ENCODE measurements around the gene OSBPL8. TPM values are rescaled to one million over a fixed set of nuclear protein-coding genes. Genes with fewer than 3 reads are reported as not detected.

OSBPL8 gene
- total and polyA plus RNA-seq, 2 experiments from 2014 or later, result 78.0 to 124 TPM

DNA sequence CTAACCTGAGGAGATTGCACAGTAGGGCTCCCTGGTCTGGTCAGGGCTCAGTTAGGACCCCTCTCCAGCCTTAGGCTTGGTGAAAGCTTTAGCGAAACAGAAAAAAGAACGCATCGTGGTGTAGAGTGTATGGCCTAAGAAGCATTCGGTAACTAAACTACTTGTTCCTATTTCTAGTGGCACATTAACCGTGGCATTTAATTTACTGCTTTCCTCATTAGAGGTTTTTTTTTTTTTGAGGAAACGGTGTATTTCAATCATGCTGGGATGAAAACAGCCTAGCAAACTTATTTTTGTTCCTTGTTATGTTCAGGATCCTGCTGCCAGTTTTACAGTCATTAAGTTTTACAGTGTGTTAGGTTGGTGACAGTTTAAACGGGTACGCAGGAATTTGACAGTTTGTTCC is 518 bp upstream of the OSBPL8 start:
- Histone ChIP-seq H4K20me1 (replicated peaks; ENCODE audit: insufficient read depth) (peaks cover 9% of the 10 kb centered on the region; the same call in 1 of the 2 replicates), H3K27me3 (ENCODE audit: insufficient read depth) (no peaks in the 10 kb centered on the region), H3K27ac (ENCODE audit: low read depth) (peak overlapping the region; percentile 99), H3K4me3 (peak overlapping the region; percentile 87), H3K4me1 (ENCODE audit: insufficient read depth) (peaks cover 16% of the 10 kb centered on the region), H2AFZ (peak overlapping the region; percentile 94), H3K79me2 (replicated peaks; ENCODE audit: insufficient read depth) (peaks cover 37% of the 10 kb centered on the region), H3K4me2 (peak overlapping the region; percentile 91), H3F3A (replicated peaks; ENCODE audit: low read depth) (no peaks in the 10 kb centered on the region), H3K36me3 (ENCODE audit: insufficient read depth) (no peaks in the 10 kb centered on the region), H3K9me2 (ENCODE audit: insufficient read depth) (no peaks in the 10 kb centered on the region)
- no peaks in the 10 kb centered on the region for H3K36me3 Mint-ChIP-seq (ENCODE audit: low read depth)
- DNase-seq (ENCODE audit: low spot score) (no peak), ATAC-seq (no peak; the same call in 2 of the 3 replicates)
- TF ChIP-seq, protein P1, sequence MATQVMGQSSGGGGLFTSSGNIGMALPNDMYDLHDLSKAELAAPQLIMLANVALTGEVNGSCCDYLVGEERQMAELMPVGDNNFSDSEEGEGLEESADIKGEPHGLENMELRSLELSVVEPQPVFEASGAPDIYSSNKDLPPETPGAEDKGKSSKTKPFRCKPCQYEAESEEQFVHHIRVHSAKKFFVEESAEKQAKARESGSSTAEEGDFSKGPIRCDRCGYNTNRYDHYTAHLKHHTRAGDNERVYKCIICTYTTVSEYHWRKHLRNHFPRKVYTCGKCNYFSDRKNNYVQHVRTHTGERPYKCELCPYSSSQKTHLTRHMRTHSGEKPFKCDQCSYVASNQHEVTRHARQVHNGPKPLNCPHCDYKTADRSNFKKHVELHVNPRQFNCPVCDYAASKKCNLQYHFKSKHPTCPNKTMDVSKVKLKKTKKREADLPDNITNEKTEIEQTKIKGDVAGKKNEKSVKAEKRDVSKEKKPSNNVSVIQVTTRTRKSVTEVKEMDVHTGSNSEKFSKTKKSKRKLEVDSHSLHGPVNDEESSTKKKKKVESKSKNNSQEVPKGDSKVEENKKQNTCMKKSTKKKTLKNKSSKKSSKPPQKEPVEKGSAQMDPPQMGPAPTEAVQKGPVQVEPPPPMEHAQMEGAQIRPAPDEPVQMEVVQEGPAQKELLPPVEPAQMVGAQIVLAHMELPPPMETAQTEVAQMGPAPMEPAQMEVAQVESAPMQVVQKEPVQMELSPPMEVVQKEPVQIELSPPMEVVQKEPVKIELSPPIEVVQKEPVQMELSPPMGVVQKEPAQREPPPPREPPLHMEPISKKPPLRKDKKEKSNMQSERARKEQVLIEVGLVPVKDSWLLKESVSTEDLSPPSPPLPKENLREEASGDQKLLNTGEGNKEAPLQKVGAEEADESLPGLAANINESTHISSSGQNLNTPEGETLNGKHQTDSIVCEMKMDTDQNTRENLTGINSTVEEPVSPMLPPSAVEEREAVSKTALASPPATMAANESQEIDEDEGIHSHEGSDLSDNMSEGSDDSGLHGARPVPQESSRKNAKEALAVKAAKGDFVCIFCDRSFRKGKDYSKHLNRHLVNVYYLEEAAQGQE (IDR thresholded peaks at IDR 0.05; ENCODE audit: unreplicated experiment), result peak; percentile 4
- no peak for TF ChIP-seq EZH2 (IDR thresholded peaks at IDR 0.05; ENCODE audit: low read depth, unreplicated experiment)
- peaks cover 24% of the 10 kb centered on the region for H3K4me1 Mint-ChIP-seq
- H3K9me3 Mint-ChIP-seq, result no peaks in the 10 kb centered on the region
- H3K27me3 Mint-ChIP-seq (ENCODE audit: insufficient read depth, low read depth, poor library complexity), result peaks cover 7% of the 10 kb centered on the region
- peak overlapping the region; percentile 92 for H3K4me3 Mint-ChIP-seq
- H3K27ac Mint-ChIP-seq, result peak overlapping the region; percentile 98

DNA sequence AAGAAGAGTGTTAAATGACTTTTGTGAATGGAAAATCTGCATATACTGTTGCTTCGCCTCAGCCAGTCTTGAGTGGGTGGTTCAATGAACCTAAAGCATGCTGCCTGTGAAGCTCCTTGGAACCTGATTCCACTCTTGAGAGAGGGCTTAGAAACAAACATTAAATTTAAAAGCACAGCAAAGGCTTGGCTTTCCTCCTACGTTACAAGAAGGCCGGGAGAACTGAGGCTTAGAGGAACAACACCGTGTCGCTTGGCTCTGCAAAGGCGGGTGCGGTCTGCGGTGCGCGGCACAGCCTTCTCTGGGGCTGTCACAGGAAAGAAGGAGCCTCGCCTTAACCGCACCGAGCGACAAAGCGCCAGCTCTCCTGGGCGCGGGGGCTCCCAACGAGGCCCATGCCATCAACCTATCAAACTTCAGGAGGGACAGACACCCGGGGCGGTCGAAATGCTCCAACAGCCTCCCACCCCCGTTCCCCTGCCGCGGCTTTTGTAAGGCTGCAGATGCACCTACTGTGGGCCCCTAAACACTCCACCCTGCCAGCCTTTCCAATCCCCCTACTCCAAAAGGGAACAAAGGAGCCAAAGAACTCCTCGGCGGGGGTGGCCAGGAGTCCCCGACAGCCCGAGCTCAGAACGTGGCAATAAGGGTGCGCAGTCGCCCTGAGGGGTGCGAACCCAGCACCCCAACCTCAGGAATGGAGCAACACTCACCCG is 729 bp downstream of the OSBPL8 start:
- no peak for TF ChIP-seq NANOG (IDR thresholded peaks at IDR 0.05; ENCODE audit: borderline replicate concordance)
- no peak for TF ChIP-seq STAT1 (IDR thresholded peaks at IDR 0.05; ENCODE audit: unreplicated experiment)

DNA sequence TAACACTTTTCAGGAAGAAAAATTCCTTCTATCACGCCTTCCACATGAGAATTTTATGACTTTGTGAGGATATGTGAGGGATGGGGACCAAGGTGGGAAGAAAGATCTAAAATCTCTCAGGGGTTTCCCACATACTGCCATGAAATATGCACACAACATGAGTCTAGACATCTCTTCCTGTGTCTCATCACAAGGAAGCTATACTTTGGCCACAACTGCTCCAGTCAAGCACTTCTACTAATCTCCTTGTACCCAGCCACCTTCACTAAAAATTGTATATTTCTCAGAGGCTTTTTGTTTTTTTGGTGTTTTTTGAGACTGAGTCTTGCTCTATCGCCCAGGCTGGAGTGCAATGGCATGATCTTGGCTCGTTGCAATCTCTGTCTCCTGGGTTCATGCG is 3.2 kb downstream of the OSBPL8 start:
- Mint-ChIP-seq H3K36me3 (ENCODE audit: low read depth) (no peaks in the 10 kb centered on the region), H3K27me3 (ENCODE audit: insufficient read depth, low read depth, poor library complexity) (peaks cover 7% of the 10 kb centered on the region), H3K27ac (no peak overlapping the region), H3K4me1 (peaks cover 34% of the 10 kb centered on the region), H3K9me3 (no peaks in the 10 kb centered on the region), H3K4me3 (no peak overlapping the region)
- no peaks in the 10 kb centered on the region for H3K27me3 ChIP-seq (ENCODE audit: insufficient read depth)
- H3K9me2 ChIP-seq (ENCODE audit: insufficient read depth), result no peaks in the 10 kb centered on the region
- H3K79me2 ChIP-seq (replicated peaks; ENCODE audit: insufficient read depth), result peaks cover 73% of the 10 kb centered on the region
- H3K4me1 ChIP-seq (ENCODE audit: insufficient read depth), result peaks cover 33% of the 10 kb centered on the region
- H3F3A ChIP-seq (replicated peaks; ENCODE audit: low read depth), result no peaks in the 10 kb centered on the region
- H3K4me3 ChIP-seq, result no peak overlapping the region
- no peak overlapping the region for H3K27ac ChIP-seq (ENCODE audit: low read depth)
- DNase-seq (ENCODE audit: low spot score), result no peak
- H4K20me1 ChIP-seq (replicated peaks; ENCODE audit: insufficient read depth), result peaks cover 9% of the 10 kb centered on the region; the same call in 1 of the 2 replicates
- ATAC-seq, result no peak
- no peak overlapping the region for H3K4me2 ChIP-seq
- H2AFZ ChIP-seq, result no peak overlapping the region
- H3K36me3 ChIP-seq (ENCODE audit: insufficient read depth), result no peaks in the 10 kb centered on the region
- TF ChIP-seq, protein P2, sequence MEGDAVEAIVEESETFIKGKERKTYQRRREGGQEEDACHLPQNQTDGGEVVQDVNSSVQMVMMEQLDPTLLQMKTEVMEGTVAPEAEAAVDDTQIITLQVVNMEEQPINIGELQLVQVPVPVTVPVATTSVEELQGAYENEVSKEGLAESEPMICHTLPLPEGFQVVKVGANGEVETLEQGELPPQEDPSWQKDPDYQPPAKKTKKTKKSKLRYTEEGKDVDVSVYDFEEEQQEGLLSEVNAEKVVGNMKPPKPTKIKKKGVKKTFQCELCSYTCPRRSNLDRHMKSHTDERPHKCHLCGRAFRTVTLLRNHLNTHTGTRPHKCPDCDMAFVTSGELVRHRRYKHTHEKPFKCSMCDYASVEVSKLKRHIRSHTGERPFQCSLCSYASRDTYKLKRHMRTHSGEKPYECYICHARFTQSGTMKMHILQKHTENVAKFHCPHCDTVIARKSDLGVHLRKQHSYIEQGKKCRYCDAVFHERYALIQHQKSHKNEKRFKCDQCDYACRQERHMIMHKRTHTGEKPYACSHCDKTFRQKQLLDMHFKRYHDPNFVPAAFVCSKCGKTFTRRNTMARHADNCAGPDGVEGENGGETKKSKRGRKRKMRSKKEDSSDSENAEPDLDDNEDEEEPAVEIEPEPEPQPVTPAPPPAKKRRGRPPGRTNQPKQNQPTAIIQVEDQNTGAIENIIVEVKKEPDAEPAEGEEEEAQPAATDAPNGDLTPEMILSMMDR (conservative IDR thresholded peaks at IDR 0.05; ENCODE audit: low read depth in 2 of 2), result no peak
- TF ChIP-seq JUNB (IDR thresholded peaks at IDR 0.05; ENCODE audit: unreplicated experiment), result no peak

More for the DNA sequence above, 729 bp downstream of the OSBPL8 start:
- Histone ChIP-seq H3K4me3 (peak overlapping the region; percentile 87), H3K27me3 (ENCODE audit: insufficient read depth) (no peaks in the 10 kb centered on the region), H4K20me1 (replicated peaks; ENCODE audit: insufficient read depth) (peaks cover 9% of the 10 kb centered on the region; the same call in 1 of the 2 replicates), H3F3A (replicated peaks; ENCODE audit: low read depth) (no peaks in the 10 kb centered on the region), H2AFZ (peak overlapping the region; percentile 87), H3K4me1 (ENCODE audit: insufficient read depth) (peaks cover 24% of the 10 kb centered on the region), H3K4me2 (peak overlapping the region; percentile 96), H3K9me2 (ENCODE audit: insufficient read depth) (no peaks in the 10 kb centered on the region), H3K79me2 (replicated peaks; ENCODE audit: insufficient read depth) (peaks cover 49% of the 10 kb centered on the region), H3K27ac (ENCODE audit: low read depth) (peak overlapping the region; percentile 91), H3K36me3 (ENCODE audit: insufficient read depth) (no peaks in the 10 kb centered on the region)
- Mint-ChIP-seq H3K9me3 (no peaks in the 10 kb centered on the region), H3K4me1 (peaks cover 29% of the 10 kb centered on the region), H3K4me3 (peak overlapping the region; percentile 92), H3K27me3 (ENCODE audit: insufficient read depth, low read depth, poor library complexity) (peaks cover 7% of the 10 kb centered on the region), H3K36me3 (ENCODE audit: low read depth) (no peaks in the 10 kb centered on the region), H3K27ac (peak overlapping the region; percentile 94)
- ATAC-seq (peak; percentile 64), DNase-seq (ENCODE audit: low spot score) (peak; percentile 60)

Measured in GM23338 (cell line).